GM12878 (cell line): ENCODE results near the gene SNU13. TPM values are rescaled to one million over a fixed set of nuclear protein-coding genes. Genes with fewer than 3 reads are reported as not detected.

Experiments used
- ATAC-seq: fragments of 200-7000 bp; cut with Tn5 transposase; 3 replicates; pipeline ENCODE4 v1.9.1; 2020; ENCODE audit warnings: mild to moderate bottlenecking, moderate library complexity
- BruUV-seq: library from RNA; stranded (reverse); fragments of 400-500 nt; replicated peaks from 2 replicates; lab custom pipeline; 2021; lab: Mats Ljungman, UMichigan
- CTCF ChIA-PET: fragments of 300-600 bp; sonication (Branson Sonifier 250); formaldehyde crosslinking; extraction: SDS; loops from one replicate; lab custom pipeline; 2021; ENCODE audit warnings: inconsistent platforms; lab: Yijun Ruan, JAX
- POLR2A ChIA-PET: fragments of 350-600 bp; formaldehyde crosslinking; extraction: SDS; loops from one replicate; lab custom pipeline; 2021; ENCODE audit warnings: inconsistent platforms; lab: Charles Lee
- RAD21 ChIA-PET: fragments of 300-600 bp; sonication (Branson Sonifier 250); formaldehyde crosslinking; loops from one replicate; lab custom pipeline; 2023; ENCODE audit warnings: antibody characterized with exemption; ENCODE audit not compliant: unreplicated experiment; lab: Charles Lee
- SMC1A ChIA-PET: fragments of 300-600 bp; sonication (Branson Sonifier 250); formaldehyde crosslinking; loops from one replicate; lab custom pipeline; 2023; ENCODE audit not compliant: unreplicated experiment, uncharacterized antibody; lab: Charles Lee
- DNase-seq: peaks from one replicate; pipeline ENCODE4 v3.0.0-alpha.2; 2011; ENCODE audit warnings: low read depth, low spot score
- FAIRE-seq: peaks from 3 replicates; lab custom pipeline; 2011; peaks lifted over from hg19 to GRCh38; lab: Jason Lieb, UNC
- H2AFZ ChIP-seq: 2 replicates; pipeline ENCODE4 v1.6.0; 2011; ENCODE audit warnings: low read depth, low read length, control low read depth; ENCODE audit not compliant: control insufficient read depth
- H3K27ac ChIP-seq: 2 replicates; pipeline ENCODE4 v1.5.1; 2011; ENCODE audit warnings: control low read depth; ENCODE audit not compliant: control insufficient read depth, insufficient read depth
- H3K27me3 ChIP-seq, 2 experiments: replicated peaks in 1 of 2; 2 replicates each; pipeline versions ENCODE4 v1.6.0 to v1.6.1; 2011; ENCODE audit warnings: low read length in 1 of 2; ENCODE audit not compliant: control insufficient read depth in 2 of 2, insufficient read depth in 2 of 2
- H3K36me3 ChIP-seq, 2 experiments: 2 replicates each; pipeline ENCODE4 v1.5.1; 2011; ENCODE audit warnings: low read length in 1 of 2; ENCODE audit not compliant: control insufficient read depth in 2 of 2, insufficient read depth in 2 of 2
- H3K4me1 ChIP-seq: 2 replicates; pipeline ENCODE4 v1.6.1; 2011; ENCODE audit warnings: mild to moderate bottlenecking, low read length, moderate library complexity, mixed read lengths; ENCODE audit not compliant: control insufficient read depth, insufficient read depth
- H3K4me2 ChIP-seq: 2 replicates; pipeline ENCODE4 v1.6.0; 2011; ENCODE audit warnings: control low read depth; ENCODE audit not compliant: control insufficient read depth, insufficient read depth
- H3K4me3 ChIP-seq: fragments of 200-600 bp; sonication (generic); 2 replicates; pipeline ENCODE4 v1.5.1; 2016
- H3K79me2 ChIP-seq: 2 replicates; pipeline ENCODE4 v1.6.0; 2011; ENCODE audit warnings: low read length; ENCODE audit not compliant: control insufficient read depth, insufficient read depth
- H3K9ac ChIP-seq: 2 replicates; pipeline ENCODE4 v1.8.0; 2011; ENCODE audit warnings: low read length, control low read depth, mixed read lengths; ENCODE audit not compliant: control insufficient read depth, insufficient read depth
- H3K9me3 ChIP-seq: replicated peaks from 3 replicates; pipeline ENCODE4 v1.5.1; 2011; ENCODE audit warnings: mild to moderate bottlenecking, low read length; ENCODE audit not compliant: control insufficient read depth, insufficient read depth
- H4K20me1 ChIP-seq: 2 replicates; pipeline ENCODE4 v1.6.0; 2011; ENCODE audit not compliant: control insufficient read depth, insufficient read depth
- BCL11A ChIP-seq: IDR thresholded peaks from 2 replicates; pipeline ENCODE4 v1.6.1; 2011; ENCODE audit warnings: low read depth, low read length
- CREB1 ChIP-seq: IDR thresholded peaks from 2 replicates; pipeline ENCODE4 v1.6.1; 2012; ENCODE audit warnings: low read depth, mild to moderate bottlenecking, inconsistent platforms
- FOS ChIP-seq: IDR thresholded peaks from 3 replicates; pipeline ENCODE4 v1.6.1; 2011; ENCODE audit warnings: borderline replicate concordance; ENCODE audit not compliant: insufficient read length; ENCODE audit errors: extremely low read depth
- KAT2A ChIP-seq: conservative IDR thresholded peaks from 2 replicates; pipeline ENCODE4 v1.6.1; 2011; ENCODE audit warnings: low read depth, low read length; ENCODE audit not compliant: control insufficient read depth
- LARP7 ChIP-seq: fragments of 450-650 bp; IDR thresholded peaks from 2 replicates; pipeline ENCODE4 v1.6.1; 2017; ENCODE audit warnings: mild to moderate bottlenecking
- MYC ChIP-seq: IDR thresholded peaks from 2 replicates; pipeline ENCODE4 v1.6.1; 2011; ENCODE audit warnings: mild to moderate bottlenecking, low read length, moderate library complexity, inconsistent platforms; ENCODE audit not compliant: insufficient read depth, insufficient replicate concordance, insufficient read length, severe bottlenecking
- RAD21 ChIP-seq: IDR thresholded peaks from 2 replicates; pipeline ENCODE4 v1.6.1; 2011; ENCODE audit warnings: mild to moderate bottlenecking, low read depth, low read length, moderate library complexity; ENCODE audit not compliant: insufficient read depth
- RB1 ChIP-seq: fragments of 450-650 bp; formaldehyde crosslinking; IDR thresholded peaks from 2 replicates; pipeline ENCODE4 v1.6.1; 2017; ENCODE audit warnings: mild to moderate bottlenecking, borderline replicate concordance
- SUZ12 ChIP-seq: fragments of 200-600 bp; sonication (generic); IDR thresholded peaks from one replicate; pipeline ENCODE4 v1.6.1; 2018; ENCODE audit warnings: antibody characterized with exemption, mild to moderate bottlenecking; ENCODE audit not compliant: unreplicated experiment
- TCF3 ChIP-seq: IDR thresholded peaks from 2 replicates; pipeline ENCODE4 v1.6.1; 2012; ENCODE audit warnings: low read depth, mild to moderate bottlenecking, low read length, borderline replicate concordance; ENCODE audit not compliant: insufficient read depth
- WGBS: methylation state at CpG from one replicate; pipeline ENCODE4 v1.1.6; 2016; ENCODE audit warnings: low lambda C conversion rate; ENCODE audit not compliant: insufficient replicate concordance, insufficient coverage; ENCODE audit errors: missing lambda C conversion rate; 5-methylcytosine and 5-hydroxymethylcytosine counted together
- in situ Hi-C: fragments of 300-500 bp; cut with MboI; formaldehyde crosslinking; loops from 9 replicates; pipeline ENCODE4 v1.14.3; 2018; ENCODE audit warnings: mixed read lengths
- intact Hi-C: fragments of 100-400 bp; cut with micrococcal nuclease; formaldehyde crosslinking; loops from one replicate; pipeline ENCODE4 v1.14.2; 2022; ENCODE audit not compliant: unreplicated experiment
- polyA plus RNA-seq, 11 experiments: library from polyadenylated mRNA; depleted of rRNA in 4 of 11; unstranded in 6 of 11; stranded (reverse) in 5 of 11; fragments of >200 nt; fragmentation: Nextera tagmentation in 4 of 11; fragmentation: Illumina TruSeq in 1 of 11; extraction: Ambion mirVana in 4 of 11; extraction: Trizol in 1 of 11; gene quantifications; 1 replicate in 1 of 11; 2 replicates in 10 of 11; pipeline versions ENCODE4 v1.2.1 to v1.2.3, GENCODE V29; 2011 to 2016; ENCODE audit warnings: inconsistent platforms in 2 of 11, missing spikeins in 2 of 11, low read depth in 1 of 11
- total RNA-seq, 4 experiments: library from RNA; depleted of rRNA in 3 of 4; stranded (reverse); fragments of >200 nt in 3 of 4; fragmentation: Illumina TruSeq in 1 of 4; extraction: Trizol in 1 of 4; gene quantifications; 2 replicates each; pipeline versions ENCODE4 v1.2.1 to v1.2.3, GENCODE V29; 2013 to 2021

SNU13 gene
- total and polyA plus RNA-seq, 10 of the 15 experiments (the other 5 are each of a cell fraction or from before 2014, with no cell fraction given) = 157 to 870 (median 256) TPM

DNA sequence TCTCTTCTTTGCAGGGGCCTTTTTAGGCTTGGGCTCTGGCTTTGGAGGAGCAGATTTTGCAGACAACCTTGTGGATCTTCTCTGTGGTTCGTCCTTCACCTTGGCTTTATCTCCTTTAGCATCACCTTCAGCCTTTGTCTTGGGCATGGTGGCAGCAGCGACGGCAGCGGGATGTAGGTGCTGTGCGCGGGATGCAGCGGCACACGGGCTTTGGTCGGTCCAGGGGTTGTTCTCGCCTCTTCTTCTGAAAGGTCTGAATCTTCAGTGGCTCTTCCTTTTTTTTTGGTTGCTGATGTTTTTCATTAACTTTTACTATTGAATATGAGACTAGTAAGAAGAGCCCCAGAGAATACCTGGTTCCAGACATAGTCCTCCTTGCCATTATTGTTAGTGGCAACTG, 20.7 kb upstream of the SNU13 start:
- Histone ChIP-seq H2AFZ (no peak overlapping the region), H3K36me3 (no peaks in the 10 kb centered on the region), H3K9ac (no peak overlapping the region), H3K79me2 (no peaks in the 10 kb centered on the region), H3K27me3 (no peaks in the 10 kb centered on the region), H3K4me3 (no peak overlapping the region), H3K4me1 (no peaks in the 10 kb centered on the region), H3K27ac (no peak overlapping the region), H4K20me1 (no peaks in the 10 kb centered on the region), H3K9me3 (no peaks in the 10 kb centered on the region), H3K4me2 (no peak overlapping the region)
- ChIA-PET RAD21 (no interaction called here), POLR2A (no interaction called here), SMC1A (no interaction called here), CTCF (interaction anchor here (1.1 kb wide), 1 partner anchor 12 kb away, joined by 6 read pairs; no protein-coding TSS in a partner anchor)
- TF ChIP-seq RAD21 = no peak
- TF ChIP-seq BCL11A = no peak
- no peak for TF ChIP-seq TCF3
- no peak for TF ChIP-seq SUZ12
- TF ChIP-seq CREB1 = no peak
- TF ChIP-seq KAT2A = no peak
- no peak for TF ChIP-seq MYC
- TF ChIP-seq LARP7 = no peak
- TF ChIP-seq FOS = no peak
- TF ChIP-seq RB1 = no peak
- WGBS = 87% methylated on average over 10 of the region's 10 CpGs
- DNase-seq (no peak), FAIRE-seq (no peak), ATAC-seq (no peak)
- BruUV-seq = no TSS peak
- in situ Hi-C loops (no loop called here), intact Hi-C loops (no loop called here)
